Ovary (tissue), 9 donors: ENCODE results near the gene DRD4. TPM values are rescaled to one million over a fixed set of nuclear protein-coding genes. Genes with fewer than 3 reads are reported as not detected.

ENCODE experiments used
- DNase-seq, 5 donors: peaks; one replicate each; pipeline ENCODE4 v3.0.0-alpha.2; 2019 to 2020
- H3K27ac ChIP-seq, 2 donors: fragments of 200-600 bp; one replicate each; pipeline versions ENCODE4 v1.5.1 to v1.8.0; 2019 to 2022
- H3K27me3 ChIP-seq: fragments of 200-600 bp; one replicate; pipeline ENCODE4 v1.8.0; 2022
- H3K36me3 ChIP-seq: fragments of 200-600 bp; sonication (generic); one replicate; pipeline ENCODE4 v1.5.1; 2019
- H3K4me1 ChIP-seq: one replicate; pipeline ENCODE4 v1.8.1; 2013; ENCODE audit warnings: mild to moderate bottlenecking, moderate library complexity; ENCODE audit not compliant: insufficient read depth
- H3K4me3 ChIP-seq: fragments of 200-600 bp; sonication (generic); one replicate; pipeline ENCODE4 v1.5.1; 2017
- H3K9me3 ChIP-seq, 2 donors: fragments of 200-600 bp in 1 of 2; sonication (generic) in 1 of 2; one replicate each; pipeline versions ENCODE4 v1.5.1 to v1.8.1; 2013 to 2019; ENCODE audit warnings: mild to moderate bottlenecking in 1 of 2, moderate library complexity in 1 of 2
- EP300 ChIP-seq: sonication (generic); formaldehyde crosslinking; IDR thresholded peaks from one replicate; pipeline ENCODE4 v1.6.1; 2017; ENCODE audit warnings: antibody characterized with exemption
- POLR2A ChIP-seq: fragments of 450-650 bp; IDR thresholded peaks from one replicate; pipeline ENCODE4 v1.6.1; 2017; ENCODE audit warnings: antibody characterized with exemption, mild to moderate bottlenecking, moderate library complexity
- WGBS, 3 donors: extraction: QIAGEN DNeasy Blood & Tissue Kit in 1 of 3; methylation state at CpG; one replicate each; pipeline versions ENCODE4 v1.1.5 to v1.1.7; 2013 to 2017; 5-methylcytosine and 5-hydroxymethylcytosine counted together
- intact Hi-C, 4 donors: fragments of 100-400 bp; cut with DNase I; formaldehyde crosslinking; loops; one replicate each; pipeline versions ENCODE4 v1.11.0 to v1.15.1; 2022 to 2023
- polyA plus RNA-seq, 2 donors: library from polyadenylated mRNA; stranded (reverse); fragments of 200-250 nt in 1 of 2; fragments of 350-450 nt in 1 of 2; fragmentation: Illumina TruSeq in 1 of 2; extraction: RNeasy Lipid Tissue Mini Kit (QIAGEN cat#74804) in 1 of 2; gene quantifications; one replicate each; pipeline ENCODE4 v1.2.3, GENCODE V29; 2013 to 2014
- total RNA-seq, 7 donors: library from RNA; depleted of rRNA in 2 of 7; stranded (reverse); fragments of >200 nt in 2 of 7; fragmentation: NEBNext Ultra II Directional in 3 of 7; extraction: Animal tissue kit (Norgen Biotek cat#: 25700) in 3 of 7; gene quantifications; one replicate each; pipeline versions ENCODE4 v1.1.0 to v1.2.4, GENCODE V29; 2016 to 2023
- TF ChIP-seq, protein P1 (sequence below), 3 donors: fragments of 450-650 bp in 2 of 3; fragments of 200-600 bp in 1 of 3; IDR thresholded peaks; one replicate each; pipeline versions ENCODE4 v1.5.1 to v1.8.0; 2016 to 2022; ENCODE audit warnings: antibody characterized with exemption in 3 of 3, mild to moderate bottlenecking in 1 of 3
- donor health status: DM: no; HTN: no; CAD: no; lungs with moderate emphysema.
- donor health status: DM: no; HTN: no; CAD: no.
- donor health status: Bipolar disorder and iron deficiency.
- donor health status: DM: yes; HTN: yes; CAD: no.
- donor health status: DM: no; HTN: no; CAD: no.
- donor health status: DM: yes; HTN: yes; CAD: no.

DRD4 gene
- total and polyA plus RNA-seq, 9 donors, result 0.57 to 3.3 (median 1.6) TPM; not detected in 1

DNA sequence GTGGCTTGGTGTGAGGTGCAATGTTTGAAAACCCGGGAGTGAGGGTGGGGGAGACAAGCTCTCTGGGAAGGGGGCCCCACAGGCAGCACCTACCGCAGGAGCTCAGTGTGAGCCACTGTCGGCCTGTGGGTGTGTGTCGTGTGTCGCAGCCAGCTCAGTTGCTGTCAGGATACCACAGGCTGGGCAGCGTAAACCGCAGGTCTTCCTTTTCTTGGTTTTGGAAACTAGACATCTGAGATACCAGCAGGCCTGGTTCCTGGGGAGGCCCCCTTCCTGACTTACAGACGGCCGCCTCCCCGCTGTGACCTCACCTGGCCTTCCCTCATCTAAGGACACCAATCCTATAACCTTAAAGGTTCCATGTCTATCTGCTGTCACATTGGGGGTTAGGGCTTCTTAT, 40.7 kb upstream of the DRD4 start:
- intact Hi-C loops, result no loop called here
- no peaks in the 10 kb centered on the region for H3K36me3 ChIP-seq
- DNase-seq, result no peak
- H3K27me3 ChIP-seq, result no peaks in the 10 kb centered on the region
- H3K27ac ChIP-seq, result no peak overlapping the region
- H3K9me3 ChIP-seq, result no peaks in the 10 kb centered on the region
- no peak overlapping the region for H3K4me3 ChIP-seq
- H3K4me1 ChIP-seq, result no peaks in the 10 kb centered on the region
- TF ChIP-seq POLR2A (no peak), EP300 (no peak)
- TF ChIP-seq, protein P1, sequence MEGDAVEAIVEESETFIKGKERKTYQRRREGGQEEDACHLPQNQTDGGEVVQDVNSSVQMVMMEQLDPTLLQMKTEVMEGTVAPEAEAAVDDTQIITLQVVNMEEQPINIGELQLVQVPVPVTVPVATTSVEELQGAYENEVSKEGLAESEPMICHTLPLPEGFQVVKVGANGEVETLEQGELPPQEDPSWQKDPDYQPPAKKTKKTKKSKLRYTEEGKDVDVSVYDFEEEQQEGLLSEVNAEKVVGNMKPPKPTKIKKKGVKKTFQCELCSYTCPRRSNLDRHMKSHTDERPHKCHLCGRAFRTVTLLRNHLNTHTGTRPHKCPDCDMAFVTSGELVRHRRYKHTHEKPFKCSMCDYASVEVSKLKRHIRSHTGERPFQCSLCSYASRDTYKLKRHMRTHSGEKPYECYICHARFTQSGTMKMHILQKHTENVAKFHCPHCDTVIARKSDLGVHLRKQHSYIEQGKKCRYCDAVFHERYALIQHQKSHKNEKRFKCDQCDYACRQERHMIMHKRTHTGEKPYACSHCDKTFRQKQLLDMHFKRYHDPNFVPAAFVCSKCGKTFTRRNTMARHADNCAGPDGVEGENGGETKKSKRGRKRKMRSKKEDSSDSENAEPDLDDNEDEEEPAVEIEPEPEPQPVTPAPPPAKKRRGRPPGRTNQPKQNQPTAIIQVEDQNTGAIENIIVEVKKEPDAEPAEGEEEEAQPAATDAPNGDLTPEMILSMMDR (IDR thresholded peaks at IDR 0.05), result no peak
- WGBS, 3 donors, result 84 to 91% (median 86%) methylated on average over 10 of the region's 10 CpGs

GRCh38 chr11:597166-597725, 39.8 kb upstream of the DRD4 start:
- DNase-seq, result no peak
- Histone ChIP-seq H3K36me3 (no peaks in the 10 kb centered on the region), H3K4me3 (no peak overlapping the region), H3K27me3 (no peaks in the 10 kb centered on the region), H3K9me3 (no peaks in the 10 kb centered on the region), H3K4me1 (no peaks in the 10 kb centered on the region), H3K27ac (no peak overlapping the region)
- TF ChIP-seq, protein P1 (IDR thresholded peaks at IDR 0.05), result no peak
- no peak for TF ChIP-seq EP300
- TF ChIP-seq POLR2A, result no peak
- intact Hi-C loops, result no loop called here
- WGBS, 3 donors, result 77 to 86% (median 83%) methylated on average over 22 to 29 of the region's 29 CpGs

- WGBS, 3 donors, result 85 to 89% (median 89%) methylated on average over 28 to 30 of the region's 30 CpGs
- DNase-seq, result no peak
- Histone ChIP-seq H3K4me3 (no peak overlapping the region), H3K27me3 (no peaks in the 10 kb centered on the region), H3K36me3 (no peaks in the 10 kb centered on the region), H3K9me3 (no peaks in the 10 kb centered on the region), H3K4me1 (no peaks in the 10 kb centered on the region), H3K27ac (no peak overlapping the region)
- intact Hi-C loops, result no loop called here
- TF ChIP-seq EP300 (no peak), POLR2A (no peak)
- TF ChIP-seq, protein P1 (IDR thresholded peaks at IDR 0.05), result no peak
These were observed 38.9 kb upstream of the DRD4 start for GRCh38 chr11:598005-598680.

DNA sequence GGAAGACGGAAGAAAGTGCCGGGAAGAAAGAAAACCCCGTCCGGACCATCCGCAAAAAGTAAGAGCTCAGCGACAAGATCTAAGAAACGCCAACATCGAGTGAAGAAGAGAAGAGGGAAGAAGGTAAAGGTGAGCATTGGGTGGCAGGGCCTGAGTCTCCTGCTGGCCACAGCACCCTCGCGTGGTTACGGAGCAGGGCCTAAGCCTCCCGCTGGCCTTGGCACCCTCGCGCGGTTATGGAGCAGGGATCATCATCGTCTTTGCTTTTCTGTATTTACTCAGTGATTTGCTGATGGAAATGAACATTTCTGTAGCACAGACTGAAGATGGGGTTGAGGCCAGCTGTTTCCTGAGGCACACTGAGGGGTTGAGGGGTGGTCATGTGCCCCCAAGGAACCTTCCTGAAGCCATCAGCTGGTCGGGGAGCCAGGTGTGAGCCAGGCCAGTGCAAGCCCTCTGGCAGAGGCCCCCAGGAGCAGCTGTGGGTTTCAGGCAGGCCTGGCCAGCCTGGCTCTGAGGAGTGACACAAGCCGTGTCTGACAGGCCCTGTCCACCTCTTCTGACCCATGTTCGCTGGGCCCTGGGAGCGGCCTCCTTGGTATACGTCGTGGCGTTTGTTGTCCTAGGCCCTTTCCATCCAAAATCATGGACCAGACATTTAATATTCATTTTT, 35.4 kb upstream of the DRD4 start:
- Histone ChIP-seq H3K27me3 (no peaks in the 10 kb centered on the region), H3K9me3 (no peaks in the 10 kb centered on the region), H3K27ac (no peak overlapping the region), H3K36me3 (no peaks in the 10 kb centered on the region), H3K4me1 (no peaks in the 10 kb centered on the region), H3K4me3 (no peak overlapping the region)
- 86 to 92% (median 90%) methylated on average over 23 of the region's 23 CpGs for WGBS, 3 donors
- no peak for TF ChIP-seq POLR2A
- TF ChIP-seq EP300, result no peak
- TF ChIP-seq, protein P1 (IDR thresholded peaks at IDR 0.05), result no peak
- intact Hi-C loops, result no loop called here
- no peak for DNase-seq
